Activated T-cell treated with anti-CD3 and anti-CD28 coated beads for 48 hours (primary cell): Measurements from ENCODE around the gene RUSC1.
"Not testable (repeated sequence)": the region's sequence is repeated elsewhere in the genome, so short reads cannot be mapped to it uniquely, and the experiment has no call there.

Experiments
- DNase-seq: peaks from one replicate; pipeline ENCODE4 v3.0.0-alpha.2; 2020; ENCODE audit warnings: low read depth

RUSC1 gene, protein sequence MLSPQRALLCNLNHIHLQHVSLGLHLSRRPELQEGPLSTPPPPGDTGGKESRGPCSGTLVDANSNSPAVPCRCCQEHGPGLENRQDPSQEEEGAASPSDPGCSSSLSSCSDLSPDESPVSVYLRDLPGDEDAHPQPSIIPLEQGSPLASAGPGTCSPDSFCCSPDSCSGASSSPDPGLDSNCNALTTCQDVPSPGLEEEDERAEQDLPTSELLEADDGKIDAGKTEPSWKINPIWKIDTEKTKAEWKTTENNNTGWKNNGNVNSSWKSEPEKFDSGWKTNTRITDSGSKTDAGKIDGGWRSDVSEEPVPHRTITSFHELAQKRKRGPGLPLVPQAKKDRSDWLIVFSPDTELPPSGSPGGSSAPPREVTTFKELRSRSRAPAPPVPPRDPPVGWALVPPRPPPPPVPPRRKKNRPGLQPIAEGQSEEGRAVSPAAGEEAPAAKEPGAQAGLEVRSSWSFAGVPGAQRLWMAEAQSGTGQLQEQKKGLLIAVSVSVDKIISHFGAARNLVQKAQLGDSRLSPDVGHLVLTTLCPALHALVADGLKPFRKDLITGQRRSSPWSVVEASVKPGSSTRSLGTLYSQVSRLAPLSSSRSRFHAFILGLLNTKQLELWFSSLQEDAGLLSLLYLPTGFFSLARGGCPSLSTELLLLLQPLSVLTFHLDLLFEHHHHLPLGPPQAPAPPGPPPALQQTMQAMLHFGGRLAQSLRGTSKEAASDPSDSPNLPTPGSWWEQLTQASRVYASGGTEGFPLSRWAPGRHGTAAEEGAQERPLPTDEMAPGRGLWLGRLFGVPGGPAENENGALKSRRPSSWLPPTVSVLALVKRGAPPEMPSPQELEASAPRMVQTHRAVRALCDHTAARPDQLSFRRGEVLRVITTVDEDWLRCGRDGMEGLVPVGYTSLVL

DNA sequence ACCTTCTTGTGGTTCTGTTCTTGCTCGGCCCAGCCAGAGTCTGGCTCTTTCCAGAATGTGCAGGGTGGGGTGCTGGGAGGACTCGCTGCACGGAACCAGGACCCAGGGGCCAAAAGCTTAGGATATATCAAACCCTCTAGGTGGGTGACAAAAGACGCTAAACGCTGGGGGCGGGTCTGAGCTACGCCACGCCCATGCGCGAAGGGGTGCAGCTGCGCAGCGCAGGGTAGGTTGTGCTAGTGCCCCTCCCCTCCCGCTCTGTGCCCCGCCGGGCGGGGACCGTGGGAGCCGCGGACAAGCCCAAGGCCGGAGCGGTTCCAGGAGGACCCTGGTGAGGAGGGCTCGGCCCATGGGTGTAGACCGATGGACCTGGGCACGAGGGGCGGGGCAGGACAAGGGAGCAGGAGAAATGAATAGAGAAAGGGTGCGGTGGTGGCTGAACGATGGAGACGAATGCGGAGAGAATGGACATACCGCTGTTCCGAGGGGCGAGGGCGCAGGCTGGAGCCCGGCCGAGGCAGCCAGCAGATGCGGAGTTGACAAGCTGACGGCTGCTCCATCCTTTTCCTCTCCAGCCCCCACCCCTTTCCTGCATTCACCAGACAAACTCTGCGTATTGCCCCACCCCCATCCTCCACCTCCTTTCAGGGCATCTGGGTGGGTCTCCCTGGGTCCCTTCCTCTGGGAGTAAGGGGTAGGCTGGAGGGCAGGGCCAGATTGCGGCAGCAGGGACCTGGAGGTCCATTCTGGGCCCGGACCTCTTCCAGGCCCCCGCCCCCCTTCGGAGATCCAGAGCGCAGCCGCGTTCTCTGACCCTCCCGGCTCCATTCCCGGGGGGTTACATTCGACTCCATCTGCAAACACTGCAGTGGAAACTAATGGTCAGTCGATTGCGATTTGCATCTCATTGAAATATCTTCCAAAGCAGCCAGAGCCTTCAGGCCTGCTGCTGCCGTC lies at the start of gene RUSC1:
Gene RUSC1 (plus strand): TSS at position 234 of the 957 bp plus-strand sequence. CDS start 880 bp downstream, outside the sequence.
- DNase-seq = peak; percentile 76

- DNase-seq = no peak
Observed at GRCh38 chr1:155272466-155273342, 48.0 kb upstream of the RUSC1 start.

DNA sequence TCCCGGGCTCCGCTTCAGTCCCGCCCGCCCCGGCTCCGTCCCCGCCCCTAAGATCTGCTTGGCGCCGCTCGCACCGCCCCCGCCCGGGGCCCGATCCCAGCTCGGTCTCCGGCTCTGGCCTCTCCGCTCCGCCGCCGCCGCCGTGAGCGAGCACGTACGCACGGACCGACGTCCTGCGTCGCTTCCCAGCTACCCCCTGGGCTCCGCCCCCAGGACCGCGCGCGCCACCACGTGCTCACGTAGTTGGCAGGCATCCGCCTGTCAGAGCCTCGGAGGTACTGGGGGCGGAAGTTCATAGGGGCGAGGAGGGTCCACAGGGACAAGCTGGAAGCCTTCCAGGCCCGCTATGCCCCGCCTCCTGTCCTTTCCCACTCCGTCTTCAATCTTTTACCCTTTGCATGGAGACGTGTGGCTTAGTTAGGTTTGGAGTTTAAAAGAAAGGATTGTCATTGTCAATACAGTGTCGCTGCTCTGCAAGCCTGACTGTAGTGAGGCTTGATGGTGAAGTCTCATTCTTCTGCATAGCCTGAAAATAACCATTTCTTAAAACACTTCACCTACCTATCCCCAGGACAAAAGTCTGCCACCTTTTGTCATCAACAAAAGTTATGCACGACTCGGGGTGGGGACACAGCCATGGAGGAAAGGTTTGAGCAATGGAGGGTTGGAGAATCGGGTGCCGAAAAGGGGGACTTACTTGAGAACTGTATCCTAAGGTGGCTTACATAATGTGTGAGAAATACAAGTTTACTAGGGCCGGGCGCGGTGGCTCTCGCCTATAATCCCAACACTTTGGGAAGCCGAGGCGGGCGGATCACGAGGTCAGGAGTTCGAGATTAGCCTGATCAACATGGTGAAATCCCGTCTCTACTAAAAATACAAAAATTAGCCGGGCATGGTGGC lies 47.1 kb upstream of the RUSC1 start, which contains the start of gene CLK2:
Gene CLK2 (minus strand): TSS at position 162 of the 903 bp plus-strand sequence. CDS start 2,527 bp downstream, outside the sequence.
- DNase-seq = peak; percentile 98

GRCh38 chr1:155277070-155277901 lies 43.4 kb upstream of the RUSC1 start, which contains the start of gene HCN3:
HCN3 (plus strand) TSS chr1:155277463; CDS start chr1:155277591, 128 bp downstream.
- DNase-seq = peak; percentile 95

GRCh38 chr1:155277902-155278688 lies 42.6 kb upstream of the RUSC1 start:
- DNase-seq = peak; percentile 70

- DNase-seq = no peak
Observed at GRCh38 chr1:155278689-155279160, 42.0 kb upstream of the RUSC1 start.

- no peak for DNase-seq
Observed at GRCh38 chr1:155279268-155279667, 41.4 kb upstream of the RUSC1 start.

DNA sequence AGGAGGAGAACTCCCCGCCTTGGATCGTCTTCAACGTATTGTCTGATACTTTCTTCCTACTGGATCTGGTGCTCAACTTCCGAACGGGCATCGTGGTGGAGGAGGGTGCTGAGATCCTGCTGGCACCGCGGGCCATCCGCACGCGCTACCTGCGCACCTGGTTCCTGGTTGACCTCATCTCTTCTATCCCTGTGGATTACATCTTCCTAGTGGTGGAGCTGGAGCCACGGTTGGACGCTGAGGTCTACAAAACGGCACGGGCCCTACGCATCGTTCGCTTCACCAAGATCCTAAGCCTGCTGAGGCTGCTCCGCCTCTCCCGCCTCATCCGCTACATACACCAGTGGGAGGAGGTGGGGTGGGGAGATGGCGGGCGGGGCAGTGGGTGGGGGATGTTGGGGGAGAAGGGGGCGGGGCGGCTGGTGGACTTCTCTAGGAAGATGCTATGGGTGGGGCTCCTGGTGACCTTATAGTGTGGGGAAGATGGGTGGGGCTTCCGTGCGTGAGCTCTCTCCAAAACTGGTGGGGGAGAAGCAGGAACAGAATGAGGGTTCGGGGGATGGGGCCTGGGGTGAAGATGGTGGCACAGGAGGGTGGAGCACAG lies 38.1 kb upstream of the RUSC1 start:
- no peak for DNase-seq

DNA sequence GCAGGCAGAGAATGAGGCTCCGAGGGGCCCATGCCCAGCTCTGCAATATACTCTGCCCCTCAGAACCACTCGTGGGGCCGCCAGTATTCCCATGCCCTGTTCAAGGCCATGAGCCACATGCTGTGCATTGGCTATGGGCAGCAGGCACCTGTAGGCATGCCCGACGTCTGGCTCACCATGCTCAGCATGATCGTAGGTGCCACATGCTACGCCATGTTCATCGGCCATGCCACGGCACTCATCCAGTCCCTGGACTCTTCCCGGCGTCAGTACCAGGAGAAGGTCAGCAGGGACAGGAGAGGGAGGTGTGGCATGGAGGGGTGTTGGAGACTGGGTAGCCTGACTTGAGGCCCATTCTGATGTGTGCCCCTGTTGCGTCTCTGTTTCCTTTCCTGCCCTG lies 36.2 kb upstream of the RUSC1 start:
- no peak for DNase-seq

- DNase-seq = no peak
Observed at GRCh38 chr1:155285063-155285462, 35.6 kb upstream of the RUSC1 start.

GRCh38 chr1:155285631-155286044 lies 35.1 kb upstream of the RUSC1 start:
- no peak for DNase-seq

GRCh38 chr1:155286544-155286943 lies 34.1 kb upstream of the RUSC1 start:
- no peak for DNase-seq

DNA sequence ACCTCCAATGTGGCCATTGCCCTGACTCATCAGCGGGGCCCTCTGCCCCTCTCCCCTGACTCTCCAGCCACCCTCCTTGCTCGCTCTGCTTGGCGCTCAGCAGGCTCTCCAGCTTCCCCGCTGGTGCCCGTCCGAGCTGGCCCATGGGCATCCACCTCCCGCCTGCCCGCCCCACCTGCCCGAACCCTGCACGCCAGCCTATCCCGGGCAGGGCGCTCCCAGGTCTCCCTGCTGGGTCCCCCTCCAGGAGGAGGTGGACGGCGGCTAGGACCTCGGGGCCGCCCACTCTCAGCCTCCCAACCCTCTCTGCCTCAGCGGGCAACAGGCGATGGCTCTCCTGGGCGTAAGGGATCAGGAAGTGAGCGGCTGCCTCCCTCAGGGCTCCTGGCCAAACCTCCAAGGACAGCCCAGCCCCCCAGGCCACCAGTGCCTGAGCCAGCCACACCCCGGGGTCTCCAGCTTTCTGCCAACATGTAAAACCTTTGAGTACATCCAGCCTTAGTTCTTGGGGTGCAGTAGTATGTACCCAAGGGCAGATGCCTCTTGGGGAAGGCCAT lies 32.6 kb upstream of the RUSC1 start:
- DNase-seq = no peak

DNA sequence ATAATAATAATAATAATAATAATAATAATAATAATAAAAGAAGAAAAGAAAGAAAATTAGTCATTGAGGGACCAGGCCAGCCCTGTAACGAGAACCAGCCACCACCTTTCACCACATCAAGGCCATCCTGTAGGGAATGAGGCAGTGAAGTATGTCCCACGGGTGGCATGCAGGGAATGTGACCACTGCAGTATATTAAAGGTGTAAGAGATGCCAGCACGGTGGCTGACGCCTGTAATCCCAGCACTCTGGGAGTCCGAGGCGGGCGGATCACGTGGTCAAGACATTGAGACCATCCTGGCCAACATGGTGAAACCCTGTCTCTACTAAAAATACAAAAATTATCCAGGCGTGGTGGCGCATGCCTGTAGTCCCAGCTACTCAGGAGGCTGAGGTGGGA lies 29.7 kb upstream of the RUSC1 start:
- DNase-seq = not testable (repeated sequence)

- no peak for DNase-seq
Observed at GRCh38 chr1:155293086-155293749, 27.5 kb upstream of the RUSC1 start.

- no peak for DNase-seq
Observed at GRCh38 chr1:155294520-155295182, 26.0 kb upstream of the RUSC1 start.
